ENCODE results near the gene ZIC1. TPM values are rescaled to one million over a fixed set of nuclear protein-coding genes. Genes with fewer than 3 reads are reported as not detected.

The ZIC1 gene
- polyA plus RNA-seq, 1 experiment = 28.5 TPM

DNA sequence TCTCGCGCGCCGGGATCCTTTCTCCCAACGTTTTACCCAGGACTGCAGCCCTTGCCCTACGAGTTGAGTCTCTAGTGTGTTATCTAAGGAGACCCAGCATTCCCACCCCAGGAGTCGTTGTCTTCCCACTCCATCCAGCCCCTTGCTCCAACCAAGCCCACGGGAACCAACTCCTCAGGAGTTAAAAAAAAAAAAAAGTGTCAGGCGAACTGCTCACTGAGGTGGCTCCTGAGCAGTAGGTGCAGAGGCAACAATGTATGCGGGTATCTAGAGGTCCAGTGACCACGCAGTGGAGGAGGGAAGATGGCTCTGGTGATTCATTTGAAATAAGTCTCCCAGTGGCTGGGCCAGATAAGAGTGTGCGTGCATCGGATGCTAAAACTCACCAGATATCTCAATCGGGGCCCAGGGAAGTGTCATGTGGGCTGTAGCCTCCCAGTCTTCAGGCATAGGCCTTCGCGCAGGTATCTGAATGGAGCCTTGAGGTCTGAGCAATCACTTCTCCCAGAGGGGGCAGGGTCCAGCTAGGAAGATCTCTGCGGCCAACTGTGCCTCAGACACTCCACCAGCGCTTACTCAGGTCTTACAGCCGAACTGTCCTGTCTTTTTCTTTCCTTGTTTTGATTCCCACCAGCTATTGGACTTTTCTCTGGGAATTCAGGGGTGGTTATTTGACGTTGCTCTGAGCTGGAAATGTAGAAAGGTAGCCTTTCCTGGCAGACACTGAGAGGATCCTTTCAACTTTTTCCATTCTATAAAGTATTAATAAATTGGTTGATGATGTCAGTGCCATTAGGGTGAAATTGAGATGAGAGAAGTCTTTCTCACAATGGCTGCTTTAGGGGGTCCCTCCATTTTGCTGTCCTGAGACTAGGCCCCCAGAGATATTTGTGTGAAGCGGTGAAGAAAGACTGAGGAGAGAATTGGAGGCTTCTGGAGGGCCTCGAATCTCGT lies 23.8 kb upstream of the ZIC1 start:
- POLR2A ChIA-PET = no interaction called here
- Histone ChIP-seq H3K36me3 (ENCODE audit: control insufficient read depth, insufficient read depth, low read length) (no peaks in the 10 kb centered on the region), H3K4me3 (ENCODE audit: low read depth, low read length) (no peak overlapping the region), H3K27me3 (ENCODE audit: control insufficient read depth, insufficient read depth, low read length) (peaks cover 16% of the 10 kb centered on the region)
- CTCF ChIA-PET = no interaction called here
- TF ChIP-seq, protein P1, sequence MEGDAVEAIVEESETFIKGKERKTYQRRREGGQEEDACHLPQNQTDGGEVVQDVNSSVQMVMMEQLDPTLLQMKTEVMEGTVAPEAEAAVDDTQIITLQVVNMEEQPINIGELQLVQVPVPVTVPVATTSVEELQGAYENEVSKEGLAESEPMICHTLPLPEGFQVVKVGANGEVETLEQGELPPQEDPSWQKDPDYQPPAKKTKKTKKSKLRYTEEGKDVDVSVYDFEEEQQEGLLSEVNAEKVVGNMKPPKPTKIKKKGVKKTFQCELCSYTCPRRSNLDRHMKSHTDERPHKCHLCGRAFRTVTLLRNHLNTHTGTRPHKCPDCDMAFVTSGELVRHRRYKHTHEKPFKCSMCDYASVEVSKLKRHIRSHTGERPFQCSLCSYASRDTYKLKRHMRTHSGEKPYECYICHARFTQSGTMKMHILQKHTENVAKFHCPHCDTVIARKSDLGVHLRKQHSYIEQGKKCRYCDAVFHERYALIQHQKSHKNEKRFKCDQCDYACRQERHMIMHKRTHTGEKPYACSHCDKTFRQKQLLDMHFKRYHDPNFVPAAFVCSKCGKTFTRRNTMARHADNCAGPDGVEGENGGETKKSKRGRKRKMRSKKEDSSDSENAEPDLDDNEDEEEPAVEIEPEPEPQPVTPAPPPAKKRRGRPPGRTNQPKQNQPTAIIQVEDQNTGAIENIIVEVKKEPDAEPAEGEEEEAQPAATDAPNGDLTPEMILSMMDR (IDR thresholded peaks at IDR 0.05; ENCODE audit: insufficient read depth, low read depth, low read length) = no peak
- no peak for DNase-seq (ENCODE audit: low read depth)

DNA sequence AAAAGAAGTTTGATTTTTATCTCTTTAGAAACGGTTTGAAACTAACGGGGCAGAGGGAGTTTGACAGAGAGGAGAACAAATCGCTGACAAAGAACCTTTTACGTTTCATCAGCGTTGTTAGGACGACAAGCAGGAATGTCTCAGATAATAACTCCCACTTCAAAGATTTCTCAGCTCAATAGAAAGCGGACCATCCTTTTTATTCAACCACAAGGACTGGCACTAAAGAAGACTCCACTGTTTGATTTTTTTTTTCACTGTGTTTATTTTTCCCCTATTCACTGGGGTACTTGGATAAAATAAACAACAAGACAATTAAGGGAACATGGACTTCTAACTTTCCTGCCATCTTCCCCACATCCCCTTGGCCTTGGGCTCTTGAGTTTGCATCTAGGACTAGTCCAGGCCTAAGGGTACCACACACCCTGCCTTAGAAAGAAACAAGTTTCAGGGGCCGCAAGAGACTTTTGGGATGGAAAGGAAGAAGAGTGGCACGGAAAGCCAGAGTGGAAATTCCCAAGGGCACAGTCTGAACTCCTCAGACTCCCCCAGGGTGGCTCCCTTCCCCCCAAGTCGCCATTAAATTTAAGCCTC lies 21.8 kb upstream of the ZIC1 start:
- no peak for DNase-seq (ENCODE audit: low read depth)
- Histone ChIP-seq H3K36me3 (ENCODE audit: control insufficient read depth, insufficient read depth, low read length) (no peaks in the 10 kb centered on the region), H3K4me3 (ENCODE audit: low read depth, low read length) (no peak overlapping the region), H3K27me3 (ENCODE audit: control insufficient read depth, insufficient read depth, low read length) (peaks cover 15% of the 10 kb centered on the region)
- POLR2A ChIA-PET = no interaction called here
- TF ChIP-seq, protein P1 (IDR thresholded peaks at IDR 0.05; ENCODE audit: insufficient read depth, low read depth, low read length) = no peak
- CTCF ChIA-PET = no interaction called here

DNA sequence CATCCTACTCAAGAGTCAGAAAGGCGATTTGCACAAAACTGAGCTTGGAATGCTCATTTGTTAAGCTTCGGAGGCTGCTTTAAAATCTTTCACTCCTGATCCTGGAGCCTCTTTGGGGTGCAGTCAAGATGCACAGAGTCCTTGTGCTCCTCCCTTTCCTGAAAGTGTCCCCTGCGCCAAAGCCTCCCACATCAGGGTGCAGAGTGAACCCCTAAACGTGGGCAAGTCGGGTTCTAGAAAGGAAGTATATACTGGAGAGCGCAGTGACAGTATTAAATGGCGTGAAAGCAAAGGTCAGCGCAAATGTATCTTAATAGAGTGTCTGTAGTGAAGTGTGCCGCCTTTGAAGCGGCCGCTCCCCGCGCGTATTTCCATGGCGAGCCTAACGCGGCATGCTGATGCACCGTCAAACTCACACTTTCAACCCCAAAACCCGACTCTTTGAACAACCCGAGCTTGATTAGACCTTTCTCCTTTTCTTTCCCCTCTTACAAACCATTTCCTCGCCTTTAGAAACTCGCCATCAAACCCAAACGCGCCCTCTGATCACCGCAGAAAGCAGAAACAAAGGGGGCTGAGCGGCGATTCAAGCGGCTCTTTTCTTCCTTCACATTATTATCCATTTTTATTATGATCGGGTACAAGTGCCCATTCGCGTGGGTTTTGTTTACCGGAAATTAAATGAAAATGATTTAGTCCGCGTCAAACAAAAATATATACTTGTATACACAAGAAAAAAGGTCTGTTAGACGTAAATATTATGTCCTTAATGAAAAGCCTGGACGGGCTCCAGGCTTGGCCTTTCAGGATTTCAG lies 21.1 kb upstream of the ZIC1 start:
- CTCF ChIA-PET = no interaction called here
- TF ChIP-seq, protein P1 (IDR thresholded peaks at IDR 0.05; ENCODE audit: insufficient read depth, low read depth, low read length) = no peak

DNA sequence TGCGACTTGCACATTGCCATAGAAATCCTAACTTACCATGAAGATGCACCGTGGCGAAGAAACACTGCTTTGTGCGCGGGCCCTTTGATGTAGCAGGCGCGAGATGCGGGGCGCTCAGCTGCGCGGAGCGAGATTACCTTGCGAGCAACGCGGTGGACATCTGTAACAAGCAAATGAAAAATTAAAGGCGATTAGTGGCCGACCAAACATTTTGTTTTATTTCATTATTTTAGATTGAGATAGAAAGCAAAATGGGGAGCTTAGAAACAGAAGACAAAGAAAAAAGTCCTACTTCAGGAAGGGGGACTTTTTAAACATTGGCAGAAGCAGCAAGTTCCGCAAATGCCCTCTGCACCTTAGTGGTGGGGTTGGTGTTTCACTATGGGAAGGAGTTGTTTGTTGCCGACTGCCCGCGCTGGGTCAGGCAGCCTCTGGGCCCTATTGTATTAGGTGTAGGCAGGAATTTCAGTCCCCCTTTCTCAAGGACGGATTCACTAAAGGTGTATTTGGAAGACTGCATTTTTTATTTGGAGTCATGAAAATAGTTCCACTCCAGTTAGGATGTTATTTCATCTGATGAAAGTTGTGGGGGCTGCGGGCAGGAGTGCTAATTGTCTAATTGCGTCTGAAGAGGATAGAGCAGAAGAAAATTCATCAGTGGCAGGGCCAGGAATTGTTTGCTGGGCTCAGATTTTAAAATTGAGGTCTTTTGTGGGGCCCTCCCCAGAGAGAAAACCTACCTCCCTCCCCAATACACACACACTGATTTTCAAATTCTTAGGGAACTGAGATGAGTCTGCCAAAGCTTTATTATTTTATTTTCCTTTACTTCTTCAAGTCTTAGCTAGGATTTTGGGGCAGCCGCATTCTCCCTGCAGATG lies 20.2 kb upstream of the ZIC1 start:
- TF ChIP-seq, protein P1 (IDR thresholded peaks at IDR 0.05; ENCODE audit: insufficient read depth, low read depth, low read length) = no peak
- ChIA-PET CTCF (no interaction called here), POLR2A (no interaction called here)
- no peak for DNase-seq (ENCODE audit: low read depth)
- Histone ChIP-seq H3K36me3 (ENCODE audit: control insufficient read depth, insufficient read depth, low read length) (no peaks in the 10 kb centered on the region), H3K27me3 (ENCODE audit: control insufficient read depth, insufficient read depth, low read length) (peaks cover 16% of the 10 kb centered on the region), H3K4me3 (ENCODE audit: low read depth, low read length) (no peak overlapping the region)

More for the DNA sequence above, 21.1 kb upstream of the ZIC1 start:
- H3K27me3 ChIP-seq (ENCODE audit: control insufficient read depth, insufficient read depth, low read length) = peaks cover 13% of the 10 kb centered on the region
- no peak overlapping the region for H3K4me3 ChIP-seq (ENCODE audit: low read depth, low read length)
- no peak for DNase-seq (ENCODE audit: low read depth)
- POLR2A ChIA-PET = no interaction called here
- H3K36me3 ChIP-seq (ENCODE audit: control insufficient read depth, insufficient read depth, low read length) = no peaks in the 10 kb centered on the region

All from BJ (cell line).